NAMALWA (cell line): ENCODE measurements around the gene CYP24A1.

ENCODE experiments used
- DNase-seq: peaks from one replicate; pipeline ENCODE4 v3.0.0-alpha.2; 2015; ENCODE audit warnings: low spot score

The CYP24A1 gene

GRCh38 chr20:54155736-54156317 is 18.0 kb downstream of the CYP24A1 start:
- no peak for DNase-seq

- DNase-seq: no peak
These were observed 19.3 kb downstream of the CYP24A1 start for GRCh38 chr20:54154439-54154838.

GRCh38 chr20:54153847-54154246 is 19.9 kb downstream of the CYP24A1 start:
- DNase-seq: no peak

DNA sequence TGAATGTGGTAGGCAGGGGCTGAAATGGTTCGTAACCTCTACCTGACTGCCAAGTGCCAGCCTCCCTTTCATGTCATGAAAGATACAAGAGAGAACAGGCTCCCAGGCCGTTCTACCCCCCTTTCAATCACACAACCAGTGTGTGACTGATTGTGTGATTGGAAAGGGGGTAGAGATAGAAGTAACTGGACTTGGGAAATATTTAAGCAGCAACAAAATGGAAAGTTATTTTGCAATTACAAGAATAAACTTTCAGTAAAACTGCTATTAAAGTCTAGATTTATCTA is 20.8 kb downstream of the CYP24A1 start:
- DNase-seq: no peak

DNA sequence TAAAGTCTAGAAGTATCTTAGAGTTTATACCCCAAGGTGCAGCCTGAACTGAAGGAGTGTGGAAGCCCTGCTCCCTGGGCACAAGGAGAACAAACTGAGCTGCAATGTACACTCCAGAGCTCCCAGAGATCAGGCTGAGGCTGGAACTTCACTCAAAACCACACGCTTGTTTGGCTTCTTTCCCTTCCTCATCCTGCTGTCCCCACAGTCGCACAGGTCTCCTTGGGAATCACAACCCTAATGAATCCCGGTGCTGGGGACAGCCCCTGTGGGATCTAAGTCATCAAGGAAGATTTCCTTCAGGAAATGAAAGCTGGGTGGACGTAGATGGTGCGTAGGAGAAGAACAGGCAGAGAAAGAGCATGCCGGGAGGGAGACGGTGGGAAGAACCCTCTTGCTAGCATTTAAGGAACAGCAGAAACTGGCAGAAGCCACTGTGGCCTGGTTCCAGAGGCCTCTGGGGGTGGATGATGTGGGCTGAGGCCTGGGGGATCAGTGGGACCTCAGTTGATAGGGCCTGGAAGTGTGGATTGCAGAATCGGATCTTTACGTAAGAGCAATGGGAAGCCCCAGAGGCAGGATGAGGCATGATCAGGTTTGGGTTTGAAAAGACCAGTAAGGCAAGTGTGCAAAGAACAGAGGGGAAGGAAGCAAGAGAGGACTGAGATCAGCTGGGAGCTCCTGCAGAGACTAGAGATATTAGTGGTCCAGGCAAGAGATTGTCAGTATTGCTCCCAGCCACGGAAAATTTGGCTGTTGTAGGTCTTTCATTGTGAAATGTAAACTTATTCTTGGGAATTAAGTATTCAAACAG is 21.4 kb downstream of the CYP24A1 start:
- no peak for DNase-seq

DNA sequence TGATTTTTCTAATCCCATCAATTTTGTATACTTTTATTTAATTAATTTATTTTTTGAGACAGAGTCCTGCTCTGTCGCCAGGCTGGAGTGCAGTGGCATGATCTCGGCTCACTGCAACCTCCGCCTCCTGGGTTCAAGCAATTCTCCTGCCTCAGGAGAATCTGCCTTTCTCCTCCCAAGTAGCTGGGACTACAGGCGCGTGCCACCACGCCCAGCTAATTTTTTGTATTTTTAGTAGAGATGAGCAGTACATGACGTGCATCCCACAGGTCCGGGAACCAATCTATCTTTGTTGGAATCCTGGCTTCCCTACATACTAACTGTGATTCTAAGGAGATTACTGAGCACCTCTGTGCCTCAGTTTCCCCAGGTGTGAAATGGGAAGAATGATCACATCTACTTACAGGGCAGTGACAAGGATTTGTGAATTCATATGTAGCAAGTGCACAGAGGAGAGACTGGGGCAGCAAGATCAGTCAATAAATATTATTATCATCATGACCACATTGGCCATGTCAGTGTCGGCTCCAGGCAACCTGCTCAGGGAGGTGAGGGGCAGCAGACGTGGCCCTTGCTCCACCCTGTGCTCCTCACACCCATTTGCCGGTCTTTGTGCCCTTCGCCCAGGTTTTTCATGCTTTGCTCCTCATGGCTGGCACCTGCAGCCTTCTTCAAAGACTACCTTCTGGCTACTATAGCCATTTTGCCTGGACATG is 22.1 kb downstream of the CYP24A1 start:
- no peak for DNase-seq

DNA sequence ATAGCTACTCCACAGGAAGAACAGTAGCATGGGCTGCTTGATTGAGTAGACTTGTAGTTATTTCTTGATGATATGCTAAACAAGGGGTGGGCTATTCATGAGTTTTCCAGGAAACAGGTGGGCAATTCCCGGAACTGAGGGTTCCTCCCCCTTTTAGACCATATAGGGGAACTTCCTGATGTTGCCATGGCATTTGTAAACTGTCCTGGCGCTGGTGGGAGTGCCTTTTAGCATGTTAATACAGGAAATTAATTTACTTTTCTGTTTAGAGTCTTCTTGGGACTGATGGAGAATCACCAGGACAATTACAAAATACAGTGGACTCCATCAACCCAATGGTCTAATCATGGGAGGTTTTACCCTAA is 22.7 kb downstream of the CYP24A1 start:
- no peak for DNase-seq

GRCh38 chr20:54149765-54150264 is 24.0 kb downstream of the CYP24A1 start:
- DNase-seq: no peak

GRCh38 chr20:54148947-54149764 is 24.6 kb downstream of the CYP24A1 start:
- DNase-seq: no peak

DNA sequence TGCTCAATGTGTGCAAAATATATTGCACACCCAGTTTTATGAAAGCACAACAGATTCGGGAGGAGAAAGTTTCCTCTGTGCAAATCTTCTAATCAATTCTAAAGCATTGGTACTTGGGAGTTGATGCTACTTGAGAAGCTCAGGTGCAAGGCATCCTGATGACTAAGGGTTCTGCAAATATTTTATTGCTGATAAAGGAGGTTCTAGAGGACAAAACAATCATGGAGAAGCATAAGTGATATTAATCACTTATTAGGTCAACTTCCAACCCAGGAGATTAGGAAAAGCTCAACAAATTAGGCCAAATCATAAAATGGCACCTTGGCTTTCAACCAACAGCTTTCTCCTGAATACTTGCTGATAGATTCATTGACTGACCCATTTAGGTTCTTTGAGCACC is 27.1 kb downstream of the CYP24A1 start:
- no peak for DNase-seq

DNA sequence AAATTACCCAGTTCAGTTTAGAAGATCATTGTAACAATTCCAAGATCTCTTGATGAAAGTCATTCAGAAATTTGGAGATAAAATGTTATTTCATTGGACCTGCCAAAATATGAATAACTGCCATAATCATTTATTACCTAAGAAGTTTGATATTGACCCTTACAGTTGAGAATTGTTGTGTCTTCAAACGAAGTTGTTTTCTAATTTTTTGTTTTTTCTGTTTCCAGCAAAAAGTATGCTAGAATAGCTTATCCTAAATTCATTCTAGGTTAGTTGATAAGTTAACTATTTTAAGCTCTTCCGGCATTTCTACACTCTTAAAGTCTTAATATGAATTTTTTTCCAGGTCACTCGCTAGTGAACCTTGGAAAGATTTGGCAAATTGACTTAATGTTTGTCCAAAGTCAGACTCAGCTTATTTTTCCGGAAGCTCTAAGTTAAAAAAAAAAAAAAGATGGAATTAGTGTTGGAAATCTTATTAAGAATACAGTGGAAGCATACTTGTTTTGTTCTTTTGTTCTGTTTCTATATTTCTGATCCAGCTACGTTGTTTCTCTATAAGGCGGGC is 28.9 kb downstream of the CYP24A1 start:
- DNase-seq: no peak

GRCh38 chr20:54140927-54141566 is 32.7 kb downstream of the CYP24A1 start:
- no peak for DNase-seq

- DNase-seq: no peak
These were observed 33.3 kb downstream of the CYP24A1 start for GRCh38 chr20:54140486-54140885.

DNA sequence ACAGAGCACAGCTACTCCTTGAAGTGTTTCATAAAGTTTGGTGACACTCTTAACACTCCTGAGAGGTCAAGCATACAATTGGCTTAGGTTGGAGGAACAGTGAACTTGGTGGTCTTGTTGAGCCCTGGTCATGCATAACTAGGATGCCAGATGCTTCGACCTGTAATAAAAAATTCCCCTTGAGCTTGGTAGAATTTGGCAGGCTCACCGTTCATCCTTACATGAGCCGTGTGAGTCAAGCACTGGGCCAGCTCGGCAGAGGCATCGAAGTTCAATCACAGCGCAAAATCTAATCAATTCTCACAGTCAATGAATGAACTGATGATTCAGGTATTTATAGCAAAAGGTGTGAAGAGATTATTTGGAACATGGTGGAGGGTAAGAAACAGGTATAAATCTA is 33.7 kb downstream of the CYP24A1 start:
- no peak for DNase-seq

DNA sequence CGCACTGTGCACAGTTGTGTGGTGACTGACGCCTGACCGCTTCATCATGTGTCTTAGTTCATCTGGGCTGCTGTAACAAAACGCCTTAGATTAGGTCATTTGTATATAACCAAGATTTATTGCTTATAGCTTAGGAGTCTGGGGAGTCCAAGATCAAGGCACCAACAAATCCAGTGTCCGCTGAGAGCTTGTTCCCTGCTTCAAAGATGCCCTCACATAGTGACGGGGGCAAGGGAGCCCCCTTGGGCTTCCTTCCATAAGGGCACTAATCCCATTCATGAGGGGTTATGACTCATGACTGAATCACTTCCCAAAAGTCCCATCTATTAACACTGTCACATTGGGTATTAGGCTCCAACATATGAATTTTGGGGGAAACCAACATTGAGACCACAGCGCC is 34.6 kb downstream of the CYP24A1 start:
- DNase-seq: no peak

- DNase-seq: no peak
These were observed 35.4 kb downstream of the CYP24A1 start for GRCh38 chr20:54138427-54138826.

GRCh38 chr20:54137115-54137514 is 36.7 kb downstream of the CYP24A1 start:
- DNase-seq: no peak

DNA sequence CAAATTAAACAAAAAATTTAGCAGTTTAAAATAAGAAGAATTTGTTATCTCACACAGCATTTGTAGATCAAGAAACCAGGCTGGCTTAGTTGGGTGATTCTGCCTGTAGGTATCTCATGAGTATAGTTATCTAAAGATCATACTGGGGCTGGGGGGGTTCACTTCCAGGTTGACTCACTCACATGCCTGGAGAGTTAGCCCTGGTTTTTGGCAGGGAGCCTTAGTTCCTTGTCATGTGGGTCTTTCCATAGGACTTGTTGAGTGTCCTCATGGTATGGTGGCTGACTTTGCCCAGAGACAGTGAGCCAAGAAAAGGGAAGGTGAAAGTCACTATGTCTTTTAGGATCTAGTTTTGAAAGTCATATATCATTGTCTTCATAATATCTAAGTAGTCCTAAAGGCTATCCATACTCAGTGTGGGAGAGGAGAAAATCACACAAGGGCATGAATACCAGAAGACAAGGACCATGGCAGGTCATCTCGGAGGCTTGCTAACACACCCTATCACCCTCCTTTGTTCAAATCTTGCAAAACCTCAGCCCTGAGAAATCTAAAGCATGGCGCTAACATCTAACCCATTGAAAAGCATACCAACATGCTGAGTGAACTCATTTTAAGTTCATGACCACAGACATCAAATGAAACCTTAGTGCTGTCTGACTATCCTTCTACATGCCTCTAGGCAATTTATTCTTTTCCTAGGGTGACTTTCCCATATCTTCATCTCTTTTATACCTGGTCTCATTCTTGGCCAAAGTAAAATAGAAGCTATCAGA is 39.2 kb downstream of the CYP24A1 start:
- DNase-seq: no peak

GRCh38 chr20:54133434-54134427 is 40.1 kb downstream of the CYP24A1 start:
- DNase-seq: no peak
